ENCODE measurements around the gene SLC35F3.

GRCh38 chr1:233909195-233909594, 4.7 kb downstream of the SLC35F3 start:
- TF ChIP-seq CTCF (IDR thresholded peaks at IDR 0.05; ENCODE audit: low read depth, low read length, missing input control) (no peak), REST (IDR thresholded peaks at IDR 0.05) (no peak), MAX (IDR thresholded peaks at IDR 0.05) (no peak), FOXA2 (IDR thresholded peaks at IDR 0.05) (no peak), RXRA (IDR thresholded peaks at IDR 0.05) (no peak), FOXA1 (IDR thresholded peaks at IDR 0.05) (no peak), GABPA (IDR thresholded peaks at IDR 0.05 in 1 of 2, conservative IDR thresholded peaks at IDR 0.05 in 1 of 2) (no peak)
